A549 (cell line): Measurements from ENCODE around the gene MBP.

Source experiments
- BCL3 ChIP-seq: fragments of >200 bp; sonication (Bioruptor Twin); formaldehyde crosslinking; IDR thresholded peaks from 3 replicates; pipeline ENCODE4 v1.6.1; 2016
- CEBPB ChIP-seq, 2 experiments: fragments of >200 bp in 1 of 2; sonication (Bioruptor Twin) in 1 of 2; formaldehyde crosslinking in 1 of 2; IDR thresholded peaks; 2 replicates each; pipeline ENCODE4 v1.6.1; 2012 to 2016
- CTCF ChIP-seq: fragments of >200 bp; sonication (Bioruptor Twin); formaldehyde crosslinking; IDR thresholded peaks from 3 replicates; pipeline ENCODE4 v1.5.1; 2016
- EP300 ChIP-seq, 2 experiments: fragments of >200 bp; sonication (Bioruptor Twin); formaldehyde crosslinking; IDR thresholded peaks; 2 replicates in 1 of 2; 3 replicates in 1 of 2; pipeline ENCODE4 v1.6.1; 2016 to 2017
- HMGXB4 ChIP-seq: fragments of 250-450 bp; sonication (Bioruptor Pico); IDR thresholded peaks from 2 replicates; pipeline ENCODE4 v1.5.0; 2021; ENCODE audit warnings: mild to moderate bottlenecking, moderate library complexity, borderline replicate concordance
- MAX ChIP-seq: IDR thresholded peaks from 2 replicates; pipeline ENCODE4 v1.6.1; 2012
- MAZ ChIP-seq: fragments of 150-350 bp; IDR thresholded peaks from 2 replicates; pipeline ENCODE4 v1.6.1; 2014; ENCODE audit warnings: antibody characterized with exemption, low read depth, low read length, borderline replicate concordance
- MYC ChIP-seq: IDR thresholded peaks from 2 replicates; pipeline ENCODE4 v1.6.1; 2012; ENCODE audit warnings: mild to moderate bottlenecking, inconsistent platforms, low read length, improper control_type of control experiment, borderline replicate concordance
- POLR2A ChIP-seq: IDR thresholded peaks from 2 replicates; pipeline ENCODE4 v1.6.1; 2012; ENCODE audit warnings: mild to moderate bottlenecking, low read length
- RCOR1 ChIP-seq: fragments of 150-350 bp; IDR thresholded peaks from 2 replicates; pipeline ENCODE4 v1.6.1; 2014; ENCODE audit warnings: antibody characterized with exemption, low read length, low read depth
- RNF2 ChIP-seq: fragments of 200-600 bp; sonication (generic); IDR thresholded peaks from 2 replicates; pipeline ENCODE4 v1.6.1; 2016; ENCODE audit warnings: low read depth, mild to moderate bottlenecking, antibody characterized with exemption, moderate library complexity, borderline replicate concordance

- TF ChIP-seq MAX (no peak), CTCF (no peak), HMGXB4 (no peak), POLR2A (no peak), MYC (no peak), CEBPB (IDR thresholded peaks at IDR 0.05) (no peak), RNF2 (no peak), RCOR1 (no peak), MAZ (no peak), EP300 (IDR thresholded peaks at IDR 0.05) (no peak), BCL3 (no peak)
Measured at GRCh38 chr18:77140030-77140429, 7.4 kb upstream of the MBP start.
